HG03520 (cell line): ENCODE results near the gene SERPINA6.
"Not testable (repeated sequence)": the region's sequence is repeated elsewhere in the genome, so short reads cannot be mapped to it uniquely, and the experiment has no call there.

Source experiments
- ATAC-seq: cut with Tn5 transposase; IDR thresholded peaks from one replicate; pipeline ENCODE4 v1.9.1; 2021; ENCODE audit warnings: mild to moderate bottlenecking, moderate library complexity; ENCODE audit not compliant: unreplicated experiment

Gene SERPINA6, protein sequence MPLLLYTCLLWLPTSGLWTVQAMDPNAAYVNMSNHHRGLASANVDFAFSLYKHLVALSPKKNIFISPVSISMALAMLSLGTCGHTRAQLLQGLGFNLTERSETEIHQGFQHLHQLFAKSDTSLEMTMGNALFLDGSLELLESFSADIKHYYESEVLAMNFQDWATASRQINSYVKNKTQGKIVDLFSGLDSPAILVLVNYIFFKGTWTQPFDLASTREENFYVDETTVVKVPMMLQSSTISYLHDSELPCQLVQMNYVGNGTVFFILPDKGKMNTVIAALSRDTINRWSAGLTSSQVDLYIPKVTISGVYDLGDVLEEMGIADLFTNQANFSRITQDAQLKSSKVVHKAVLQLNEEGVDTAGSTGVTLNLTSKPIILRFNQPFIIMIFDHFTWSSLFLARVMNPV

DNA sequence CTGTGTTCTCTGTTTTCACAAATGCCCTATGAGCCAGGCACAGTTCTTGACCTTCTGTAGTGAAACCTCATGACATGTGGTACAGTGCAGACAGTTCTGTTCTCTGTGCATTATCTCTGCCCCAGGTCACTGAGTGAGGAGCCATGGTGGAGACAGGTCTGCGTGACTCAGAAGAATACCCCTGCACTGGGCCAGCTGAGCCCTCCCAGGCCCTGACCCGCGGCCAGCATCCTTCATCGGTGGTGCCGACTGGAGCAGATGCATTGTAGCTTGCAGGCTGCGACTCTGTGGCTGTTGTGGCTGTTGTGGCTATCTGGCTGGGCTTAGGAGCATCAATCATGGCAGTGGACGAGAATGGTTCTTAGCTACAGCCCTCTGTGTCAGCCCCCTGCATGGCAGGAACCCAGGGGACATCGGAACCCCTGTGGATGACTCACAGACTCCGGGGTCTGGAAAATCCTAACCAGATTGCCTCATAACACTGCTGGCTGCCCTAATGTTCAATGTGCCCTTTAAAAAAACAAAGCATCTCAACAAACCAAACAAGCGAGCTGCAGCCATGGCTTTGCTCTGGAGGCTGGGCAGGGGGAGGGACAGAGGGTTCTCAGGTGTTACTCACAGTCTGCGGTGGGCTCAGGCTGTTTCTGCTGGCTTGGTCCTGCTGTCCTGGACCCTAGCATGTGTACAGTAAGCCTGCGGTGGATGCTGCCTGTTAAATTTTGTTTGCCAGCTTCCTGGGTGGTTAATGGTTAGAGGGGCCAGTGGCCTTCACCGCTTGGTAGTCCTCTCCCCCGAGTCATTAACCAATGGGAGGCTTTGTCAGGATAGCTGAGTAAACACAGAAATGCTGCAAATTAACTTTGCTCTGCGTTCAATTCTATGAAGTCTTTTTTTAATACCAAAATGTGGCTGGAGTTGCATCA is at the start of gene SERPINA6:
TSS of gene SERPINA6 (minus strand) at position 689 of the 923 bp plus-strand sequence. CDS start 8,688 bp downstream, outside the sequence.
- ATAC-seq, result no peak

DNA sequence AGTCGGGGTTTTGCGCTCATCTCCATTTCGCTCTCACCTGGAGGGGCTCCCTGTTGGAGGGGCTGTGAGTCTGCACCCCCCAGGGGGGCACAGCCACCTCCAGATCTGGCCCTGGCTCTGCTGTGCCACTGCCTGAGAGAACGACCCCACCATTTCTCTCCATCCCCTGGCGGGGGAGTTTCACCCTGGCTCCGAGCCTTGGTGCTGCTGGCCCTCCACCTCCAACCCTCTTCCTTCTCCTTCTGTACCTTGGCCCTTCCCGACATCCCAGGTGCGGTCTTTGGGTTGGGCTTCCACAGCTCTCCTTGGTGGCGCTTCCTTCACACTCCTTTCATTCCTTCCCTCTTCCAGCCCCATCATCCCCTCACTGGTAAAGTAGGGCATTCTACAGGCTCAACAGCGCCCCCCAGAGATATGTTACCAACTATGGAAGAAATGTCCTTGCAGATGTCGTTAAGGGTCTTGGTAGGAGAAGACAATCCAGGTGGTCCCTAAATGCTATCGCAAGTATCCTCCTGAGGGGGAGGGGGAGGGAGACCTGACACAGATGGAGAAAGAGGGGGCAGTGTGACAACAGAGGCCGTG is 49.0 kb upstream of the SERPINA6 start:
- no peak for ATAC-seq

DNA sequence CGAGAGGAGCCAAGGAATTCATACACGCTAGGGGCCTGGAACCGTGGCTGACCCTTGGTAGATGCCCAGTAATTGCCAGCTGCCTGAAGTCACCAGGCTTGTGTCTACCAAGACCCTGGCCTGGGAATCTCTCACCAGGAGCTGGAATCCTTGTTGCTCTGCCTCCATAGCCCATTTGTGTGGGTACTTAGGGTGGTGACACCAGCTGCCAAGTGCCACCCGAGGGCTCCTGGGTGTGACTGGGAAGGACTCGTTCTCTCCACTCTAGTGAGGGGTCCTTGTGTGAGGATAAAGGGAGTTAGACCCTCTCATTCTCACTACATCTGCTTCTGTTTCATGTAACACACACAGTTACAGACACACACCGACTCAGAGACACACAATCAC is 47.4 kb upstream of the SERPINA6 start:
- ATAC-seq, result no peak

DNA sequence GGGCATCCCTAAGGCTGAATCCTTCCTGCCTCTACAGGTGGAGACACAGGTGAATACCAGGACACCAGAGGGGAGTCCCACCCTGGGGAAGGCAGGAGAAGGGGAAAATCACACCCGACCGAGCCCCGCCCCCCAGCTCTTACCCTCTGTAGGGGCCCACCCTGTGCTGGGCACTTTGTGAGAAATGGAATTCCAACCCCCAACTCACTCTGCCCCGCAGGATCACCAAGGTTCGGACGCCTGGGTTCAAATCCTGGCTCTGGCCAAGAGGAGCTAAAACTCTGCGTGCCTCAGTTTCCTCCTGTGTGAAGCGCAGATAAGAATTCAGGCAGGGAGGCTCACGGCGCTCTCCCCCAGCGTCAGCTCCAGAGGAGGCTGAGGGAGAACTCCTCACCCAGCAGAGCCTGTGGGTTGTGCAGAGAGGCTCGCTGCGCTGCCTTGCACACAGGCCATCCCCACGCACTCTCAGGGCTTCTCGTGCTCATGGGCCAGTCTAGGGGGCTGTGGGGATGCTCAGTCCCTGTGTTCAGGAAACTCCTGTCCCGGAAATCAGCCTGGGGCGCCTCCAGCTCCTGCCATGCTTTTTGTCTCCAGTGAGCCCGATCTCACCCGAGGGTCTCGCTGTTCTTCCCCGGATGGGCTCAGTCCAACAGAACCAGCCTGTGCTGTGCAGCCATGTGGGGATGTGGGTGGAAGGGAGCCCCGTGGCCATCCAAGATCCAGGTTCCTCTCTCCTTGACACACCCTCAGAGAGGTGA is 46.8 kb upstream of the SERPINA6 start:
- not testable (repeated sequence) for ATAC-seq

DNA sequence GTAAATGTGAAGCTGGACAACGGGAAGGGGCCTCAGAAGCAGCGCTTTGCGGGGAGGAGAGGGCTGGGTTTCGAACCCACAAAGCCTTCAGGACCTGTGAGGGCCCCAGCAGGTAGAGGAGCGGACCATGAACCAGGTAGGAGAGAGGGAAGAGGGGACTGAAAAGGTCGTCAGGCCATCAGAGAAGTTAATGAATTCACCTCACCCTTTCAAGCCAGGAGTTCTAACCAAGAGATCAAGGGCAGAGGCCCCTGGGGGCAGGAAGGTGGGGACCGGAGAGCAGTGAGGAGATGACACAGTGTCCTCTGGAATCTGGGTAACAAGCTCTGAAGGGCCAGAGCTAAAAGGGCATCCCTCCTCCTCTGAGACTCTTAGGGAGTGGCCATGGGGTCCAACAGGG is 45.8 kb upstream of the SERPINA6 start:
- ATAC-seq, result no peak

DNA sequence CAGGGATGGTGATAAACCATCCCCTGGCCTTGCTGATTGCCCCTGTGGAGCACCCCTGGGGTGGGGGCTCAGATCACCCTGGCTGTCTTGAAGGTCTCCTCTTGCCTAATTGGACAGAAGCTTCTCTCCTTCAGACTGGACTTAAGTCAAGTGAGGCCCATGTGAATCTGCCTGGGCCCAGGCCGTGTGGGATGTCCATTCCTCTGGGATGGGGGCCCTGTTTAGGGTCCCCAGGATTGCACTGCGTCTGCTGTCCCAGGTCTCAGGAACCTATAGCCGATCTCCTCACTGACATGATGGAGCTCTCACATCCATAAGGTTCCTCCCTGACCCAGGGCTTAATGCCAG is 45.1 kb upstream of the SERPINA6 start:
- ATAC-seq, result no peak

DNA sequence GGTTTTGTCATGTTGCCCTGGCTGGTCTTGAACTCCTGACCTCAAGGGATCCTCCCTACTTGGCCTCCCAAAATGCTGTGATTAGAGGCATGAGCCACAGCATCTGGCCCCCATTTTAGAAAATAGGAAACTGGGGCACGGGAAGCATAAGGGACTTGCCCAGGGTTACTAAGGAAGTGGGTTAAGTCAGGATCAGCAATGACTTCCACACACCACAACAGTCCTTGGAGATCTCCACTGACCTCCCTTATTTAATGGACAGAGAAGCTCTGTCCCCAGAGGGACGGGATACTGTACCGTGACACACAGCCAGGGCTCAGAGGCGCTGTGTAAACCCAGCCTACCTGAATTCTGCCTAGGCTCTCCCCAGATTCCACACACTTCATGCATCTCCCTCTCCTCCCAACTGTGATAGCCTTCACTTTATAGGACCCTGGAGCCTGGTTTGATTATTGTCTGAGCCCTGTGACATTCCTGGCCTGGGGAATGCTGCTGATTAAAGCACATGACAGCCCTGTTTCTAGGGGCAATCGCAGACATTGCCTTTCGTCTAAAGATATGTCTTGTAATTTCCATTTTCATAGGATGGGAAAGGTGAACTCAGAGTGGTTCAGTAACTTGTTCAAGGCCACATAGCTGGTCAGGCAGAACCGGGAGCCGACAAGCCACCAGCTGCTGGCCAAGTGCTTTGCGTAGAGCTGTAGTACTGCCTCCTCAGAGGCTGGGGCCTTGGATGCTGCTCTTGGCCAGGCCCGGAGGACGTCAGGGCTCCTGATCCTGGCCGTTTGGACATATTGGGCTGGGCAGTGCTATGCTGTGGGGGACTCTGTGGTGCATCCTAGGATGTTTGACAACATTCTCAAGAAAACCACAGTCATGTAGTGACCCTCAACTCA is 44.5 kb upstream of the SERPINA6 start:
- ATAC-seq, result no peak

DNA sequence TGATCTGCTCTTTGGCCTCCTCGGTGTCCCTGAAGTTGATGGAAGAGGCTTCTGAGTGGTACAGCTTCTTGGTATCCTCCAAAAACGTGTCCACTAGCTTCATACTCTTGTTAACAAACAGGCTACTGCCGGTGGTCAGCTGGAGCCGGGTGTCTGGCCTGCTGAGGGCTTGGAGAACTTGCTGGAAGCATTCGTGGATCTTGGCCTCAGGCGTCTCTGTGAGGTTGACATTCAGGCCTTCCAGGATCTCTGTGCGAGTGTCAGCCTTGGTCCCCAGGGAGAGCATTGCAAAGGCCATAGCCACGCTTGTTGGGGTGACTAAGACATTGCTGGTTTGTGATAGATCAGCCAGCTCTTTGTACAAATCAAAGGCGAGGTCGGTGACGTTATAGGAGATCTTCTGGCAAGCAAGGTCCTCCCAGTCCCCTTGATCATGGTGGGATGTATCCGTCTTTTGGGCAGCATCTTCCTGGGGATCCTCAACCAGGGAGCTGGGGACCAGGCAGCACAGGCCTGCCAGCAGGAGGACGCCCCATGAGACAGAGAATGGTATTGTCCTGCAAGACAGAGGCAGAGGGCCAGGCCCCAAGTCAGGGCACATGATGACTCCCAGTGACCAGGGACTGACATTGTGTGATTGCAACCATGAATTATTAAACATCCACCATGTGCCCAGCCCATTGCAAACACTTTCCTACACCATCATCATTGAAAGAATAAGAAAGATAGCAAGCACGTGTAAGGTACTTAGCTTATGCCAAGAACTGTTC is 43.2 kb upstream of the SERPINA6 start, which contains the start of gene SERPINA2:
TSS of gene SERPINA2 (minus strand) at position 553 of the 770 bp plus-strand sequence.
- ATAC-seq, result no peak

DNA sequence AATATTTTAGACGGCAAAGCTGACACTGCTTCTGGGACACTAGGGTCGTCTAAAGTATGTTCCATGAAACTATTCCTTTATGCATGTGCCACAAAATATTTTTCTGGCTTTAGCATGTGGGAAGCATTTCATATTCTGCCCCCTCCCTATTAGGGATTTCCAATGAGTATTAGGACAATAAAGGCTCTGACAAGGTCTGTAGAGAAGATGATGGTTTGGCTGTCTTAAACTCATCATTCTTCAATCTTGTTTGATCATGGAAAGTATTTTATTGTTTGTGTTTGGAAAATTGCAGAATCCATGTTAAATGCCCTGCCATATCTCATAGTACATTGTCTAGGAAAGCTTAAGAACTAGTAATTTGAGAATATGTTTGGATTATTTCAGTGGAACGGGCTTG is 42.5 kb upstream of the SERPINA6 start:
- ATAC-seq, result no peak

DNA sequence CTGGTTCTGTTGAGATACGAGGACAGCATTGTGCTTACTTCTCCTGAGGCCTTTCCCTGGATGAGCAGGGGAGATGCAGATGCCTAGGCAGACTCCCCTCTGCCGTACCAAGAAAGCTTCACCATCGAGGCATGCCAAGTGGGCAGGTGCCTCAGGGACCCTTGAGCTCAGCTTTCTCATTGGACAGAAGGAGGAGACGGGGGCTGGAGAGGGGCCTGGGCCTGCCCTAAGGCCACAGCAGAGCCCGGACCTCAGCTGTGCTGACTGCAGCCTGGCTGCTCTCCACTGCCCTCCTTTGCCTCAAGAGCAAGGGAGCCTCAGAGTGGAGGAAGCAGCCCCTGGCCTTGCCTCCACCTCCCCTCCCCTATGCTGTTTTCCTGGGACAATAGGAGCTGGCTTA is 41.8 kb upstream of the SERPINA6 start:
- ATAC-seq, result no peak

DNA sequence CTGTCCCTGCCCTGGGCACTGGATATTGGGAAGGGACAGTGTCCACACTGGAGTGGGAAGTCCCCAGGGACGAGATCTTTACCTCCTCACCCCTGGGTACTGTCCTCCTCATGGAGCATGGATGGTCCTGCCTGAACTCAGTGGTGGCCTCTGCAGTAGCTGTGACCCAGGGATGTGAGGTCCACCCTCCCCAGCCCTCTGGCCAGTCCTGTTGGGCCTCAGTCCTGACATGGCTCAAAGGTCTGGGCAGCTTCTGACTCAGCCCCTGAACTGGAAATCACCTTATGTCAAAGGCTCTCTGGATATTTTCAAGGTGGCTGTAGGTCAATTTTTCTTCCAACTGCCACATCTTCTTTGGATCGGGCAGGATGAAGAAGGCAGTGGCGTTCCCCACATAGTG is 40.9 kb upstream of the SERPINA6 start:
- ATAC-seq, result no peak

DNA sequence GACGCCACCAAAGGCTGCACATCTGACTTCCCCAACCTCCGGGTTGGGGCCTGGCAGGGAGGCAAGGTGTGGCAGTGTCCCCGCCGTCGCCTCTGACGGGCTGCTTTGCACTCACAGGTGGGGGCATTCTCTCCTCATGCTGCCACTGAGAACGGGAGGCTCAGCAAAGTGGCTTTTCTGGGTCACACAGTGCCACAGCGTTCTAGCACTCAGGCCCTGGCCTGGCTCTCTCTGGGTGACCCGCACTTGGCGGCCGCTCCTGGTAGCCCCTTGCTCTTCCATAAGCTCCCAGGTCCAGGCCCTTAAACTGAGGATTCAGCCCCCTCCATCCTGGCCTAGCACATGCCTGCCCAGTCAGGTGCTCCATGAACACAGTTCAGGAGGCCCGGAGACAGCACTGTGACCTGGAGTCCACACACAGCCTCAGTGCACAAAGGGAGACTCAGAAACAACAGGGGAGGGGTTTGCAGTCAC is 40.1 kb upstream of the SERPINA6 start:
- no peak for ATAC-seq

DNA sequence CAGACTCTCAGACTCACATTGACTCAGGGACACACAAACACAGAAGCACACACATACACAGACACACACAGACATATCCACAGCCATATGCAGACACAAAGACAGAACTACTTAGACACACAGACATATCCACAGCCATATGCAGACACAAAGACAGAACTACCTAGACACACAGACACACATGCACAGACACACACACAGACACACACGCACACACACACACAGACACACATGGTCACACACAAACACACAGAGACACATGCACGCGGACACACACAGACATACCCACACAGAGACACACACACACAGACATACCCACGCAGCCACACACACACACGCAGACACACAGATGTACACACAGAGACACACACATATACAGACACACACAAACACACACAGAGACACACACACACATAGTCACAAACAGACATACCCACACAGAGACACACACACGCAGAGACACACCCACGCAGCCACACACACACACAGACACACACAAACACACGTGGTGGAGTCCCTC is 39.5 kb upstream of the SERPINA6 start:
- no peak for ATAC-seq

DNA sequence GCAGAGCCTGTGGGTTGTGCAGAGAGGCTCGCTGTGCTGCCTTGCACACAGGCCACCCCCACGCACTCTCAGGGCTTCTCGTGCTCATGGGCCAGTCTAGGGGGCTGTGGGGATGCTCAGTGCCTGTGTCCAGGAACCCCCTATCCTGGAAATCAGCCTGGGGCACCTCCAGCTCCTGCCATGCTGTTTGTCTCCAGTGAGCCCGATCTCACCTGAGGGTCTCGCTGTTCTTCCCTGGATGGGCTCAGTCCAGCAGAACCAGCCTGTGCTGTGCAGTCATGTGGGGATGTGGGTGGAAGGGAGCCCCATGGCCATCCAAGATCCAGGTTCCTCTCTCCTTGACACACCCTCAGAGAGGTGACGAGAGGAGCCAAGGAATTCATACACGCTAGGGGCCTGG is 38.5 kb upstream of the SERPINA6 start:
- no peak for ATAC-seq

DNA sequence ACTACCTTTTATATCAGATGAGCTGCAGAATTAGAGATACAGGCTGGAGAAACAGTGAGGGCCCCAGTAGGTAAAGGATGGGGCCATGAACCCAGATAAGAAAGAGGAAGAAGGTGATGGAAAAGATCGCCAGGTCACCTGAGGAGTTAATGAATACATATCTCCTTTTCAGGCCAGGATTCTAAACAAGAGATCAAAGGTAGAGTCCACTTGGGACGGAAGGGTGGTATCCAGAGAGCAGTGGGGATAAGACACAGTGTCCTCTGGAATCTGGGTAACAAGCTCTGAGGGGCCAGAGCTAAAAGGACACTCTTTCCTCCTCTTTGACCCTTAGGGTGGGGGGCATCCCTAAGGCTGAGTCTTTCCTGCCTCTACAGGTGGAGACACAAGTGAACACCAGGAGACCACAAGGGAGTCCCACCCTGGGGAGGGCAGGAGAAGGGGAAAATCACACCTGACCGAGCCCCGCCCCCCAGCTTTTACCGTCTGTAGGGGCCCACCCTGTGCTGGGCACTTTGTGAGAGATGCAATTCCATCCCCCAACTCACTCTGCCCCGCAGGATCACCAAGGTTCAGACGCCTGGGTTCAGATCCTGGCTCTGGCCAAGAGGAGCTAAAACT is 37.9 kb upstream of the SERPINA6 start:
- no peak for ATAC-seq

DNA sequence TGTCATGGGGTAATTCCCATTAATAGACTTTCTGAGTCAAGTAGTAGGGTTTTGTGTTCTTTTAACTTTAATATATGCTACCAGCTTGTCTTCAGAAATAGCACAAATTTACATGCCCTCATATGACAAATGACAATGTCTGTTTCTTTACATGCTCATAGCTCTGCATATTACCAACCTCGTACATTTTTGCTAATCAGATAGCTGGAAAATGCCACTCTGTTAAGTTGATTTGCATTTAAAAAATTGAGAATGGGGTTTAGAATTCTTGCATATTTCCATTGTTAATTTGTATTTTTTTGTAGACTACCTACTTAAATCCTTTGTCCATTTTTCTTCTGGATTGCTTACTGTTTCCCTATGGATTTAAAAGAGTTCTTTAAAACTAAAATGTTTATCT is 34.0 kb upstream of the SERPINA6 start:
- ATAC-seq, result no peak

DNA sequence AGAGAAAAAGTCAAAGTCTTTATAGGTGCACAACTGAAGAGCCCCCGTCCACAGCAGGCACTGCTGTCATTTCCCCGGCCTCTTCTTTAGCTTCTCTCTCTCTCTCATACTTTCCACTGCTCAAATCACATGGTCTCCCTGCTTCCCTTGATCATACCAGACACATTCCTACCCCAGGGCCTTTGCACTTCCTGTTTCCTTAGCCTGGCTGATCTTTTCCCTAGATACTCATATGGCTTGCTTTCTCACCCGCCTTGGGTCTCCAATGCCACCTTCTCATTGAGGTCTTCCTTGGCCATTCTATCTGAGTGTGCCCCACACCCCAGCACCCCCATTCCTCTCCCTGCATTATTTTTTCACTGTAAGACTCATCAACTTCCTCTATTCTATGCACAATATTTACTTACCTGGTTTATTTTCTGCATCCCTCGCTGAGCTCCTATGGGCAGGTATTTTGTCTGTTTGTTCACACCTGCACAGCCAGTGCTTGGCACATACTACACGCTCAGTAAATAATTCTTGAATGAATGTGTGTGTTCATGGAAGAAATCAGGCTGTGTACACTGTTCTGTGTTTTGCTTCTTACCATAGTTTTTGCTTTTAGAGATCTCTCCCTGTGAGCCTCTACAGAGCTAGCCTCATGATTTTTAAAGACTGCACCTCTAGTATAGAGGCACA is 33.4 kb upstream of the SERPINA6 start:
- no peak for ATAC-seq
